ENCODE data around the gene CTNNA2. TPM values are rescaled to one million over a fixed set of nuclear protein-coding genes. Genes with fewer than 3 reads are reported as not detected.

The CTNNA2 gene
- total and polyA plus RNA-seq, 2 of the 8 experiments (the other 6 are each of a cell fraction or from before 2014, with no cell fraction given): 3.9 to 9.0 TPM

GRCh38 chr2:80464275-80464674 is 951.4 kb downstream of the CTNNA2 start:
- no peaks in the 10 kb centered on the region for H3K36me3 ChIP-seq (ENCODE audit: control insufficient read depth in 2 of 4, insufficient read depth in 4 of 4, low read length in 3 of 4)
- no peak overlapping the region for H3K9ac ChIP-seq (replicated peaks in 1 of 4; ENCODE audit: extremely low read depth in 1 of 4, low read depth in 3 of 4, low read length in 3 of 4)
- ChIA-PET CTCF (ENCODE audit: partially characterized antibody) (interaction anchor here (0.8 to 1.2 kb wide), 4 partner anchors 19 to 139 kb away, joined by 3 to 4 read pairs (median 4); no protein-coding TSS in a partner anchor), POLR2A (ENCODE audit: partially characterized antibody) (no interaction called here)
- WGBS, 2 experiments (ENCODE audit: extremely low coverage in 1 of 2, insufficient coverage in 1 of 2, insufficient read length in 1 of 2, insufficient replicate concordance in 2 of 2, low coverage in 1 of 2, low lambda C conversion rate in 2 of 2, missing lambda C conversion rate in 1 of 2): 6% methylated on average over 1 of the region's 1 CpG; no CpG with 5 or more reads in 1 of the 2 experiments
- H3K4ac ChIP-seq (replicated peaks; ENCODE audit: insufficient read length, low read depth, low read length): no peak overlapping the region
- H3K4me3 ChIP-seq (ENCODE audit: extremely low read depth in 1 of 4, insufficient read depth in 2 of 4, low read depth in 3 of 4, low read length in 4 of 4): no peak overlapping the region
- H3K18ac ChIP-seq (ENCODE audit: extremely low read depth, low read length): no peak overlapping the region
- no peaks in the 10 kb centered on the region for H3K9me3 ChIP-seq (ENCODE audit: insufficient read depth in 2 of 2, low read depth in 1 of 2, low read length in 1 of 2)
- H4K5ac ChIP-seq (ENCODE audit: insufficient read length, low read depth, low read length): no peak overlapping the region
- no peaks in the 10 kb centered on the region; the same call in none of the 2 replicates for H3K23me2 ChIP-seq (ENCODE audit: low read depth, low read length)
- FAIRE-seq (no peak), DNase-seq (ENCODE audit: low read depth in 1 of 2, low spot score in 2 of 2) (no peak)
- no peak overlapping the region for H3K27ac ChIP-seq (ENCODE audit: low read depth, low read length)
- no peak overlapping the region for H2BK120ac ChIP-seq (replicated peaks; ENCODE audit: low read depth, low read length)
- H3K23ac ChIP-seq (ENCODE audit: insufficient read length): no peak overlapping the region
- TF ChIP-seq RFX5 (IDR thresholded peaks at IDR 0.05; ENCODE audit: borderline replicate concordance, low read depth, low read length): no peak
- TF ChIP-seq NANOG (IDR thresholded peaks at IDR 0.05; ENCODE audit: insufficient read depth, low read depth, low read length, poor library complexity, severe bottlenecking): no peak
- no peak for TF ChIP-seq ASH2L (IDR thresholded peaks at IDR 0.05; ENCODE audit: low read length)
- TF ChIP-seq PHF8 (conservative IDR thresholded peaks at IDR 0.05; ENCODE audit: low read depth, low read length): no peak
- no peak for TF ChIP-seq KDM1A (IDR thresholded peaks at IDR 0.05; ENCODE audit: borderline replicate concordance, low read length)
- TF ChIP-seq MAFK (IDR thresholded peaks at IDR 0.05; ENCODE audit: low read depth, low read length): no peak
- no peak for TF ChIP-seq TAF1 (IDR thresholded peaks at IDR 0.05; ENCODE audit: low read depth, low read length)
- TF ChIP-seq POLR2A (IDR thresholded peaks at IDR 0.05; ENCODE audit: control extremely low read depth in 1 of 2, low read depth in 2 of 2, low read length in 2 of 2): no peak
- TF ChIP-seq CBX5 (IDR thresholded peaks at IDR 0.05; ENCODE audit: low read depth, low read length): no peak
- no peak overlapping the region for H2BK5ac ChIP-seq (ENCODE audit: low read depth, low read length)
- no peaks in the 10 kb centered on the region for H3K79me1 ChIP-seq (ENCODE audit: low read depth, low read length)
- no peak overlapping the region for H4K8ac ChIP-seq (ENCODE audit: extremely low read depth, insufficient read depth, low read length)
- no peak overlapping the region for H2AFZ ChIP-seq (ENCODE audit: low read length)
- no peak overlapping the region for H3K14ac ChIP-seq (ENCODE audit: insufficient read length)
- H2AK5ac ChIP-seq (ENCODE audit: low read depth, low read length): no peak overlapping the region
- no peak overlapping the region for H3K56ac ChIP-seq (replicated peaks; ENCODE audit: insufficient read length, low read depth, low read length)
- no peaks in the 10 kb centered on the region for H3K27me3 ChIP-seq (replicated peaks in 1 of 4; ENCODE audit: control insufficient read depth in 3 of 4, extremely low read depth in 1 of 4, insufficient read depth in 3 of 4, low read length in 3 of 4)
- H2BK12ac ChIP-seq (ENCODE audit: low read depth, low read length): no peak overlapping the region
- H3K4me2 ChIP-seq (ENCODE audit: insufficient read depth in 1 of 2, low read depth in 2 of 2, low read length in 2 of 2): no peak overlapping the region
- no peak overlapping the region for H2BK15ac ChIP-seq (ENCODE audit: low read length)
- H2BK20ac ChIP-seq (ENCODE audit: low read length): no peak overlapping the region
- H3K4me1 ChIP-seq (replicated peaks in 1 of 4; ENCODE audit: control insufficient read depth in 3 of 4, insufficient read depth in 4 of 4, low read length in 3 of 4): peaks cover 0 to 8% (median 6%) of the 10 kb centered on the region in 4 experiments; a peak in 4 of 7 replicates
- no peak overlapping the region for H4K91ac ChIP-seq (replicated peaks; ENCODE audit: insufficient read length, low read length)
- H3K79me2 ChIP-seq (ENCODE audit: control insufficient read depth in 1 of 2, insufficient read depth in 2 of 2, low read length in 2 of 2): no peaks in the 10 kb centered on the region
- no peaks in the 10 kb centered on the region for H4K20me1 ChIP-seq (replicated peaks in 1 of 2; ENCODE audit: control insufficient read depth in 1 of 2, insufficient read depth in 2 of 2, low read length in 2 of 2)

Data from H1 (cell line).